Cardiac muscle cell (in vitro differentiated cells and primary cell): Measurements from ENCODE around the gene BRIP1. TPM values are rescaled to one million over a fixed set of nuclear protein-coding genes. Genes with fewer than 3 reads are reported as not detected.

Source experiments
- DNase-seq, 2 donors: peaks; one replicate each; pipeline versions ENCODE4 v3.0.0 to v3.0.0-alpha.2; 2010 to 2017; ENCODE audit warnings: low read depth in 1 of 2, low spot score in 1 of 2
- H3K27ac ChIP-seq: fragments of 200-600 bp; sonication (generic); 2 replicates; pipeline ENCODE4 v1.5.1; 2016
- H3K27me3 ChIP-seq: fragments of 200-600 bp; sonication (generic); 2 replicates; pipeline ENCODE4 v1.6.0; 2016; ENCODE audit warnings: control low read depth
- H3K36me3 ChIP-seq: fragments of 200-600 bp; sonication (generic); 2 replicates; pipeline ENCODE4 v1.5.1; 2016; ENCODE audit warnings: control low read depth
- H3K4me1 ChIP-seq: fragments of 200-600 bp; sonication (generic); 2 replicates; pipeline ENCODE4 v1.8.1; 2017; ENCODE audit warnings: low read depth, mild to moderate bottlenecking, mixed run types
- H3K4me3 ChIP-seq: fragments of 200-600 bp; sonication (generic); 2 replicates; pipeline ENCODE4 v1.5.1; 2016; ENCODE audit warnings: mild to moderate bottlenecking
- H3K9me3 ChIP-seq: fragments of 200-600 bp; sonication (generic); 2 replicates; pipeline ENCODE4 v1.5.1; 2017; ENCODE audit warnings: low read depth, mild to moderate bottlenecking, control low read depth
- CTCF ChIP-seq: IDR thresholded peaks from 2 replicates; pipeline ENCODE4 v1.5.1; 2012; ENCODE audit warnings: low read depth, mild to moderate bottlenecking, low read length
- polyA plus RNA-seq: library from polyadenylated mRNA; unstranded; fragments of >200 nt; fragmentation: Nextera tagmentation; extraction: Ambion mirVana; gene quantifications from 2 replicates; pipeline ENCODE4 v1.2.1, GENCODE V29; 2016
- total RNA-seq: library from RNA; depleted of rRNA; stranded (reverse); fragments of >200 nt; gene quantifications from 2 replicates; pipeline ENCODE4 v1.2.3, GENCODE V29; 2016

The BRIP1 gene
- total and polyA plus RNA-seq, 2 experiments from 2014 or later = 3.1 to 9.2 TPM

GRCh38 chr17:61716225-61716829 is 147.0 kb downstream of the BRIP1 start:
- no peak overlapping the region for H3K4me3 ChIP-seq
- H3K27ac ChIP-seq = no peak overlapping the region
- H3K9me3 ChIP-seq = no peaks in the 10 kb centered on the region
- TF ChIP-seq CTCF = no peak
- H3K4me1 ChIP-seq = no peaks in the 10 kb centered on the region
- DNase-seq = no peak
- H3K27me3 ChIP-seq = no peaks in the 10 kb centered on the region
- H3K36me3 ChIP-seq = no peaks in the 10 kb centered on the region

- Histone ChIP-seq H3K36me3 (no peaks in the 10 kb centered on the region), H3K27me3 (no peaks in the 10 kb centered on the region), H3K27ac (no peak overlapping the region), H3K9me3 (no peaks in the 10 kb centered on the region), H3K4me3 (no peak overlapping the region), H3K4me1 (no peaks in the 10 kb centered on the region)
- TF ChIP-seq CTCF = no peak
- no peak for DNase-seq
Observed at GRCh38 chr17:61715348-61715747, 148.0 kb downstream of the BRIP1 start.

GRCh38 chr17:61714300-61714699 is 149.0 kb downstream of the BRIP1 start:
- Histone ChIP-seq H3K9me3 (no peaks in the 10 kb centered on the region), H3K4me1 (no peaks in the 10 kb centered on the region), H3K4me3 (no peak overlapping the region), H3K27me3 (no peaks in the 10 kb centered on the region), H3K36me3 (no peaks in the 10 kb centered on the region), H3K27ac (no peak overlapping the region)
- no peak for TF ChIP-seq CTCF
- no peak for DNase-seq

- H3K27me3 ChIP-seq = no peaks in the 10 kb centered on the region
- no peaks in the 10 kb centered on the region for H3K9me3 ChIP-seq
- H3K4me1 ChIP-seq = no peaks in the 10 kb centered on the region
- no peak for DNase-seq
- TF ChIP-seq CTCF = no peak
- H3K27ac ChIP-seq = no peak overlapping the region
- H3K36me3 ChIP-seq = no peaks in the 10 kb centered on the region
- no peak overlapping the region for H3K4me3 ChIP-seq
Observed at GRCh38 chr17:61713035-61713434, 150.3 kb downstream of the BRIP1 start.

GRCh38 chr17:61710546-61710945 is 152.8 kb downstream of the BRIP1 start:
- H3K4me3 ChIP-seq = no peak overlapping the region
- no peak for DNase-seq
- no peak for TF ChIP-seq CTCF
- H3K4me1 ChIP-seq = no peaks in the 10 kb centered on the region
- H3K36me3 ChIP-seq = no peaks in the 10 kb centered on the region
- no peak overlapping the region for H3K27ac ChIP-seq
- H3K9me3 ChIP-seq = no peaks in the 10 kb centered on the region
- no peaks in the 10 kb centered on the region for H3K27me3 ChIP-seq

GRCh38 chr17:61709567-61709966 is 153.8 kb downstream of the BRIP1 start:
- TF ChIP-seq CTCF = no peak
- Histone ChIP-seq H3K9me3 (no peaks in the 10 kb centered on the region), H3K27ac (no peak overlapping the region), H3K4me1 (no peaks in the 10 kb centered on the region), H3K4me3 (no peak overlapping the region), H3K36me3 (no peaks in the 10 kb centered on the region), H3K27me3 (no peaks in the 10 kb centered on the region)
- DNase-seq = no peak
